Measurements from ENCODE around the gene SHROOM2. TPM values are rescaled to one million over a fixed set of nuclear protein-coding genes. Genes with fewer than 3 reads are reported as not detected.

SHROOM2 gene
- total RNA-seq, 1 experiment from 2014 or later = 14.2 TPM

DNA sequence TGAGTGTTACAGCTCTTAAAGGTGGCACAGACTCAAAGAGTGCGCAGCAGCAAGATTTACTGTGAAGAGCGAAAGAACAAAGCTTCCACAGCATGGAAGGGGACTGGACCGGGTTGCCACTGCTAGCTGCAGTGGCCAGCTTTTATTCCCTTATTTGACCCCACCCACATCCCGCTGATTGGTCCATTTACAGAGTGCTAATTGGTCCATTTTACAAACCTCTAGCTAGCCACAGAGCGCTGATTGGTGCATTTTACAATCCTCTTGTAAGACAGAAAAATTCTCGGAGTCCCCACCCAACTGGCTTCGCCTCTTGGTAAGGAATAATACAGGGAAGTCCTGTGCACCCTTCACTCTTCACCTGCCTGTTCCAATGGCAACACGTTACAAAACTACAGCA, 1.9 kb upstream of the SHROOM2 start:
- POLR2A ChIA-PET = interaction anchor here (0.7 kb wide), 1 partner anchor 61 kb away, joined by 4 read pairs; no protein-coding TSS in a partner anchor
- BruUV-seq (replicated peaks) = TSS peak; percentile 41
- H3K9me3 Mint-ChIP-seq (ENCODE audit: unreplicated experiment) = no peaks in the 10 kb centered on the region
- peaks cover 2% of the 10 kb centered on the region for H3K36me3 Mint-ChIP-seq (ENCODE audit: insufficient read depth, unreplicated experiment)
- TF ChIP-seq, protein P1, sequence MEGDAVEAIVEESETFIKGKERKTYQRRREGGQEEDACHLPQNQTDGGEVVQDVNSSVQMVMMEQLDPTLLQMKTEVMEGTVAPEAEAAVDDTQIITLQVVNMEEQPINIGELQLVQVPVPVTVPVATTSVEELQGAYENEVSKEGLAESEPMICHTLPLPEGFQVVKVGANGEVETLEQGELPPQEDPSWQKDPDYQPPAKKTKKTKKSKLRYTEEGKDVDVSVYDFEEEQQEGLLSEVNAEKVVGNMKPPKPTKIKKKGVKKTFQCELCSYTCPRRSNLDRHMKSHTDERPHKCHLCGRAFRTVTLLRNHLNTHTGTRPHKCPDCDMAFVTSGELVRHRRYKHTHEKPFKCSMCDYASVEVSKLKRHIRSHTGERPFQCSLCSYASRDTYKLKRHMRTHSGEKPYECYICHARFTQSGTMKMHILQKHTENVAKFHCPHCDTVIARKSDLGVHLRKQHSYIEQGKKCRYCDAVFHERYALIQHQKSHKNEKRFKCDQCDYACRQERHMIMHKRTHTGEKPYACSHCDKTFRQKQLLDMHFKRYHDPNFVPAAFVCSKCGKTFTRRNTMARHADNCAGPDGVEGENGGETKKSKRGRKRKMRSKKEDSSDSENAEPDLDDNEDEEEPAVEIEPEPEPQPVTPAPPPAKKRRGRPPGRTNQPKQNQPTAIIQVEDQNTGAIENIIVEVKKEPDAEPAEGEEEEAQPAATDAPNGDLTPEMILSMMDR (IDR thresholded peaks at IDR 0.05; ENCODE audit: insufficient read depth in 1 of 2, low read depth in 1 of 2, low read length in 1 of 2, severe bottlenecking in 1 of 2, unreplicated experiment in 1 of 2) = no peak
- Histone ChIP-seq H3K27me3 (replicated peaks; ENCODE audit: control insufficient read depth, insufficient read depth, low read length) (no peaks in the 10 kb centered on the region), H3K4me3 (ENCODE audit: low read depth, low read length) (no peak overlapping the region), H3K9me3 (no peaks in the 10 kb centered on the region), H3K36me3 (ENCODE audit: control insufficient read depth, insufficient read depth, low read length) (no peaks in the 10 kb centered on the region; the same call in 1 of the 2 replicates), H3K4me1 (peaks cover 4% of the 10 kb centered on the region)
- no peak for DNase-seq
- CTCF ChIA-PET = interaction anchor here (0.6 kb wide), 1 partner anchor 59 kb away, joined by 3 read pairs; no protein-coding TSS in a partner anchor
- H3K4me1 Mint-ChIP-seq (ENCODE audit: low read depth, unreplicated experiment) = peaks cover 9% of the 10 kb centered on the region
- H3K27ac Mint-ChIP-seq (ENCODE audit: unreplicated experiment) = no peak overlapping the region
- no peak overlapping the region for H3K4me3 Mint-ChIP-seq (ENCODE audit: unreplicated experiment)
- intact Hi-C loops (cut with micrococcal nuclease; ENCODE audit: unreplicated experiment) = no loop called here
- H3K27me3 Mint-ChIP-seq (ENCODE audit: insufficient read depth, unreplicated experiment) = no peaks in the 10 kb centered on the region

DNA sequence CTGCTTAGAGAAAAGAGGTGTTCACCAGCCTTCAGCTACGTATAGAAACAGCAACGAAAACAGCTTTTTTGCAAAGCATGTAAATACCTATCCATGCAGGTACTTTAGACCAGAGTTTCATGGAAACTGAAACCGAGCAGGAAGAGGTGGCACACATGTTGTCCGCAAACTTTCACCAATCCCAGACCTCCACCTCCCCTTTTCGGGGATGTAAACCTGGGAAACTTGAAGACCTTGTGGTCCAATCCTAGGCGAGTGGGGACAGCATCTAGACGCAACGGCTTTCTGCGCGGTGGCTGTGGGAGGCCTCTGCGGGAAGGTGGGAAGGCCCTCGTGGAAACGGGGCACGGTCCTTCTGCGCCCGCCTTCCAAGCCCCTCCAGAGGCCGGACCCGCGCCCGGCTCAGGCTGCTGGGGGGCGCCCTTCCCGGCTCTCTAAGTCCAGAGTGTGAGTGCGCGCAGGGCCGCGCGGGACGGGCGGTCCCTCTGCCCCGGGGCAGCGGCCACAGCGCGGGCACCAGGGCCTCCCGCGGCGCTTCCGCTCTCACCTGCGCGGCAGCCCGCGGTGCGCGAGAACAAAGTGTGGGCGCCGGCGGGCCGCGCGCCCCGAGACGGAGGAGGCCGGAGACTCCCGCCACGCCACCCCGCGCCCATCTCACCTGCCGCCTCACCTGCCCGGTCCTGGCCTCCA, 830 bp upstream of the SHROOM2 start:
- no peaks in the 10 kb centered on the region for H3K27me3 ChIP-seq (replicated peaks; ENCODE audit: control insufficient read depth, insufficient read depth, low read length)
- no peaks in the 10 kb centered on the region for H3K36me3 Mint-ChIP-seq (ENCODE audit: insufficient read depth, unreplicated experiment)
- H3K4me1 ChIP-seq = peaks cover 14% of the 10 kb centered on the region
- intact Hi-C loops (cut with micrococcal nuclease; ENCODE audit: unreplicated experiment) = no loop called here
- peaks cover 9% of the 10 kb centered on the region for H3K4me1 Mint-ChIP-seq (ENCODE audit: low read depth, unreplicated experiment)
- no TSS peak for BruUV-seq (replicated peaks)
- peak overlapping the region; percentile 70 for H3K4me3 ChIP-seq (ENCODE audit: low read depth, low read length)
- POLR2A ChIA-PET = interaction anchor here (1.0 to 1.3 kb wide), 2 partner anchors 13 to 57 kb away, joined by 3 to 4 read pairs; no protein-coding TSS in a partner anchor
- H3K36me3 ChIP-seq (ENCODE audit: control insufficient read depth, insufficient read depth, low read length) = no peaks in the 10 kb centered on the region; the same call in 1 of the 2 replicates
- H3K9me3 Mint-ChIP-seq (ENCODE audit: unreplicated experiment) = no peaks in the 10 kb centered on the region
- H3K9me3 ChIP-seq = no peaks in the 10 kb centered on the region
- peak overlapping the region; percentile 54 for H3K4me3 Mint-ChIP-seq (ENCODE audit: unreplicated experiment)
- no peaks in the 10 kb centered on the region for H3K27me3 Mint-ChIP-seq (ENCODE audit: insufficient read depth, unreplicated experiment)
- no peak overlapping the region for H3K27ac Mint-ChIP-seq (ENCODE audit: unreplicated experiment)
- TF ChIP-seq, protein P1 (IDR thresholded peaks at IDR 0.05; ENCODE audit: insufficient read depth in 1 of 2, low read depth in 1 of 2, low read length in 1 of 2, severe bottlenecking in 1 of 2, unreplicated experiment in 1 of 2) = no peak
- CTCF ChIA-PET = no interaction called here
- DNase-seq = no peak

DNA sequence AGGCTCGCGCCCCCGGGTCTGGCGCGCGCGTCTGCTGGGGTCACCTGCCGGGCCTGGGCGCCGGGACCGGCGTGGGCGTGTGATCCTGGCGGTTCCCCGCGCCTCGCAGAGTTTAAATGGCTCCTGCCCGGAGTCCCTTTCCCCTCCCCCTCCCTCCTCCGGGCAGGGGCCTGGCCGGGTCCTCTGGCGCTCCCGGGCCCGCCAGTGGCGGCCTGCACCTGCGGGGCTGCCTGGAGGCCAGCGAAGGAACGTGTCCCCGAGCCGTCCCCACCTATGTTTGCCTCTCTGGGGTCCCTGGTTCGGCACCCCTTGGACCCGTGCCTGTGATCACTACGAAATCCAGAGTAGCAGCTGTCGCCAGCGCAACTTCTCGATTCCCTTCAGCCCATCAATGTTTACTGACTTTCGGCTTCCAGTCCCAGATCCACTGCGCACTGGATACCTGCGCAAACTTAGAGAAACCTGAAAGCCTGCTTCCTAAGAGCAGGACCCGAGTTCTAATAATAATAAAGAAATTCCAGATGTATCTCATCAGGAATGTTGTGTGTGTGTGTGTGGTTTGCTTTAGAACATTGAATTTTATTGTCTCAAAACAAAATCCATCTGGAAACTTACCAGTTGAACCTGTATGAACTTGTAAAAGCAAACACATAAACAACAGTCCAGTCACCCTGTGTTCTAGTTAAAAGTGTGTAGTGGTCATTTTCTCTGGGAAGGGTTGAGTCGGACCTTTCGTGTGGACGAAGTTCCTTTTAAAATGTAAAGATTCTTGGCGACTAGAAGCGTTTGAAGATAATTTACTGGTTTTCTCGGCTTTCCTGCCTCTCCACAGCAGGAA, 788 bp downstream of the SHROOM2 start:
- Histone ChIP-seq H3K4me3 (ENCODE audit: low read depth, low read length) (peak overlapping the region; percentile 70), H3K9me3 (no peaks in the 10 kb centered on the region), H3K4me1 (peaks cover 14% of the 10 kb centered on the region), H3K36me3 (ENCODE audit: control insufficient read depth, insufficient read depth, low read length) (no peaks in the 10 kb centered on the region; the same call in 1 of the 2 replicates), H3K27me3 (replicated peaks; ENCODE audit: control insufficient read depth, insufficient read depth, low read length) (no peaks in the 10 kb centered on the region)
- Mint-ChIP-seq H3K4me3 (ENCODE audit: unreplicated experiment) (peak overlapping the region; percentile 81), H3K9me3 (ENCODE audit: unreplicated experiment) (no peaks in the 10 kb centered on the region), H3K27ac (ENCODE audit: unreplicated experiment) (peak overlapping the region; percentile 77), H3K4me1 (ENCODE audit: low read depth, unreplicated experiment) (peaks cover 9% of the 10 kb centered on the region), H3K36me3 (ENCODE audit: insufficient read depth, unreplicated experiment) (no peaks in the 10 kb centered on the region), H3K27me3 (ENCODE audit: insufficient read depth, unreplicated experiment) (no peaks in the 10 kb centered on the region)
- TF ChIP-seq, protein P1 (IDR thresholded peaks at IDR 0.05; ENCODE audit: insufficient read depth in 1 of 2, low read depth in 1 of 2, low read length in 1 of 2, severe bottlenecking in 1 of 2, unreplicated experiment in 1 of 2) = no peak
- ChIA-PET POLR2A (interaction anchor here (0.6 to 1.3 kb wide), 2 partner anchors 56 to 62 kb away, joined by 3 read pairs; no protein-coding TSS in a partner anchor), CTCF (no interaction called here)
- intact Hi-C loops (cut with micrococcal nuclease; ENCODE audit: unreplicated experiment) = no loop called here
- BruUV-seq (replicated peaks) = no TSS peak
- DNase-seq = peak in 1 of 2 experiments; percentile 60
